HepG2 (cell line): ENCODE data around the gene ZNF117. TPM values are rescaled to one million over a fixed set of nuclear protein-coding genes. Genes with fewer than 3 reads are reported as not detected.

Experiments used
- ATAC-seq: fragments of 200-7000 bp; cut with Tn5 transposase; 3 replicates; pipeline ENCODE4 v1.9.1; 2020; ENCODE audit warnings: mild to moderate bottlenecking, moderate library complexity
- BruUV-seq: library from RNA; stranded (reverse); fragments of 400-500 nt; replicated peaks from 2 replicates; lab custom pipeline; 2021; lab: Mats Ljungman, UMichigan
- CTCF ChIA-PET: fragments of 300-600 bp; formaldehyde crosslinking; extraction: SDS; loops from one replicate; lab custom pipeline; 2021; ENCODE audit warnings: low total read pairs, inconsistent platforms, low intra/inter-chr PET ratio; lab: Yijun Ruan, JAX
- POLR2A ChIA-PET: fragments of 350-600 bp; sonication (Branson Sonifier 250); formaldehyde crosslinking; loops from one replicate; lab custom pipeline; 2020; ENCODE audit warnings: antibody characterized with exemption, inconsistent platforms; lab: Yijun Ruan, JAX
- DNase-seq: peaks from one replicate; pipeline ENCODE4 v3.0.0-alpha.2; 2015; ENCODE audit warnings: low spot score
- FAIRE-seq: peaks from 3 replicates; lab custom pipeline; 2011; peaks lifted over from hg19 to GRCh38; lab: Jason Lieb, UNC
- H2AFZ ChIP-seq: one replicate; pipeline ENCODE4 v1.6.1; 2011; ENCODE audit warnings: low read length, inconsistent platforms
- H3K27ac ChIP-seq: fragments of 300-600 bp; 3 replicates; pipeline ENCODE4 v1.8.0; 2011; ENCODE audit warnings: mixed run types, mild to moderate bottlenecking, mixed read lengths, low read length, inconsistent platforms; ENCODE audit not compliant: insufficient read depth; ENCODE audit errors: extremely low read length
- H3K27me3 ChIP-seq, 2 experiments: fragments of 200-600 bp in 1 of 2; 2 replicates in 1 of 2; 3 replicates in 1 of 2; pipeline versions ENCODE4 v1.6.0 to v1.8.0; 2011; ENCODE audit warnings: low read length in 2 of 2, mild to moderate bottlenecking in 2 of 2, moderate library complexity in 2 of 2, inconsistent platforms in 1 of 2; ENCODE audit not compliant: insufficient read depth in 2 of 2, control insufficient read depth in 1 of 2
- H3K36me3 ChIP-seq, 2 experiments: fragments of 200-600 bp in 1 of 2; replicated peaks in 1 of 2; 2 replicates in 1 of 2; 3 replicates in 1 of 2; pipeline versions ENCODE4 v1.5.1 to v1.8.0; 2011; ENCODE audit warnings: low read length in 2 of 2, inconsistent platforms in 1 of 2; ENCODE audit not compliant: insufficient read depth in 2 of 2, control insufficient read depth in 1 of 2
- H3K4me1 ChIP-seq: 2 replicates; pipeline ENCODE4 v1.5.1; 2012; ENCODE audit warnings: low read length, inconsistent platforms; ENCODE audit not compliant: insufficient read depth
- H3K4me2 ChIP-seq: 2 replicates; pipeline ENCODE4 v1.6.0; 2011; ENCODE audit warnings: low read depth, low read length, inconsistent platforms
- H3K4me3 ChIP-seq, 3 experiments: fragments of 200-600 bp in 1 of 3; sonication (generic), shearing (Covaris generic) in 1 of 3; replicated peaks in 1 of 3; 2 replicates each; pipeline ENCODE4 v1.5.1; 2011 to 2016; ENCODE audit warnings: low read length in 3 of 3, inconsistent platforms in 2 of 3, low read depth in 2 of 3, mild to moderate bottlenecking in 2 of 3, control low read depth in 1 of 3, mixed read lengths in 1 of 3; ENCODE audit not compliant: insufficient read depth in 1 of 3
- H3K79me2 ChIP-seq: one replicate; pipeline ENCODE4 v1.6.1; 2011; ENCODE audit warnings: low read length, inconsistent platforms; ENCODE audit not compliant: insufficient read depth
- H3K9ac ChIP-seq: 2 replicates; pipeline ENCODE4 v1.6.0; 2011; ENCODE audit warnings: mild to moderate bottlenecking, low read depth, low read length, inconsistent platforms; ENCODE audit not compliant: insufficient read depth
- H3K9me3 ChIP-seq: 2 replicates; pipeline ENCODE4 v1.5.1; 2012; ENCODE audit warnings: mild to moderate bottlenecking, low read length
- H4K20me1 ChIP-seq: 2 replicates; pipeline ENCODE4 v1.6.0; 2011; ENCODE audit warnings: inconsistent platforms, mild to moderate bottlenecking, low read length, moderate library complexity; ENCODE audit not compliant: insufficient read depth
- ASH2L ChIP-seq: fragments of 300-600, 200-600 bp; sonication (generic); IDR thresholded peaks from 2 replicates; pipeline ENCODE4 v1.7.0; 2017; ENCODE audit warnings: low read depth, mild to moderate bottlenecking, moderate library complexity, mixed read lengths, low read length; ENCODE audit not compliant: insufficient read length
- CEBPB ChIP-seq: IDR thresholded peaks from 2 replicates; pipeline ENCODE4 v1.6.1; 2011; ENCODE audit warnings: low read depth, low read length, improper control_type of control experiment, borderline replicate concordance
- FOXP1 ChIP-seq, 2 experiments: fragments of 450-650 bp in 1 of 2; IDR thresholded peaks; 2 replicates each; pipeline ENCODE4 v1.6.1; 2017 to 2018; ENCODE audit warnings: antibody characterized with exemption in 1 of 2
- MAFK ChIP-seq, 2 experiments: IDR thresholded peaks in 1 of 2; conservative IDR thresholded peaks in 1 of 2; 2 replicates each; pipeline ENCODE4 v1.6.1; 2011; ENCODE audit warnings: improper control_type of control experiment in 2 of 2, low read length in 2 of 2
- NR3C1 ChIP-seq: sonication (generic); formaldehyde crosslinking; IDR thresholded peaks from 2 replicates; pipeline ENCODE4 v1.4.0; 2020; ENCODE audit warnings: missing genetic modification reagents
- PPARG ChIP-seq: conservative IDR thresholded peaks from 2 replicates; pipeline ENCODE4 v1.6.1; 2016; ENCODE audit warnings: missing biosample characterization, missing genetic modification reagents
- ZNF101 ChIP-seq: sonication (generic); formaldehyde crosslinking; IDR thresholded peaks from 2 replicates; pipeline ENCODE4 v1.4.0; 2020; ENCODE audit warnings: mild to moderate bottlenecking, low read depth, missing genetic modification reagents, borderline replicate concordance
- WGBS: methylation state at CpG from one replicate; pipeline ENCODE4 v1.1.6; 2017; ENCODE audit warnings: low lambda C conversion rate; 5-methylcytosine and 5-hydroxymethylcytosine counted together
- in situ Hi-C: cut with HindIII; loops from 2 replicates; pipeline ENCODE4 v1.10.0; 2017; ENCODE audit warnings: low pct_unique_long_range_greater_than_20kb; ENCODE audit not compliant: extremely low pct_ligation_motif_present
- intact Hi-C: fragments of 100-400 bp; cut with micrococcal nuclease; formaldehyde crosslinking; loops from one replicate; pipeline ENCODE4 v1.10.0; 2022; ENCODE audit not compliant: unreplicated experiment
- polyA plus RNA-seq, 8 experiments: library from polyadenylated mRNA; depleted of rRNA in 3 of 8; stranded (reverse) in 7 of 8; unstranded in 1 of 8; fragments of >200 nt; fragmentation: Illumina TruSeq in 4 of 8; extraction: Trizol in 4 of 8; gene quantifications; 2 replicates each; pipeline versions ENCODE4 v1.2.1 to v1.2.3, GENCODE V29; 2011 to 2016; ENCODE audit warnings: low read depth in 4 of 8, missing spikeins in 1 of 8, mixed read lengths in 1 of 8; ENCODE audit not compliant: insufficient read depth in 1 of 8
- total RNA-seq, 5 experiments: library from RNA; depleted of rRNA; stranded (reverse); fragments of >200 nt; fragmentation: Illumina TruSeq; extraction: Trizol; gene quantifications; 2 replicates each; pipeline ENCODE4 v1.2.3, GENCODE V29; 2016; ENCODE audit warnings: low read depth in 1 of 5
- TF ChIP-seq, protein P1 (sequence below): sonication (generic); formaldehyde crosslinking; IDR thresholded peaks from 2 replicates; pipeline ENCODE4 v1.4.0; 2020; ENCODE audit warnings: mild to moderate bottlenecking, missing genetic modification reagents
- TF ChIP-seq, protein P2 (sequence below): sonication (generic); formaldehyde crosslinking; IDR thresholded peaks from 2 replicates; pipeline ENCODE4; 2020; ENCODE audit warnings: missing genetic modification reagents, mild to moderate bottlenecking, borderline replicate concordance
- TF ChIP-seq, protein P3 (sequence below): sonication (generic); formaldehyde crosslinking; IDR thresholded peaks from 2 replicates; pipeline ENCODE4 v1.8.1; 2023; ENCODE audit warnings: missing genetic modification reagents, inconsistent platforms, borderline replicate concordance
- TF ChIP-seq, protein P4 (sequence below): sonication (generic); formaldehyde crosslinking; IDR thresholded peaks from 2 replicates; pipeline ENCODE4 v1.4.0; 2020; ENCODE audit warnings: missing genetic modification reagents
- TF ChIP-seq, protein P5 (sequence below): sonication (generic); formaldehyde crosslinking; IDR thresholded peaks from 2 replicates; pipeline ENCODE4 v1.5.0; 2020; ENCODE audit warnings: mild to moderate bottlenecking, missing genetic modification reagents

ZNF117 gene
- total and polyA plus RNA-seq, 2 of the 13 experiments (the other 11 are each of a cell fraction or from before 2014, with no cell fraction given) = 6.6 to 20.0 TPM

DNA sequence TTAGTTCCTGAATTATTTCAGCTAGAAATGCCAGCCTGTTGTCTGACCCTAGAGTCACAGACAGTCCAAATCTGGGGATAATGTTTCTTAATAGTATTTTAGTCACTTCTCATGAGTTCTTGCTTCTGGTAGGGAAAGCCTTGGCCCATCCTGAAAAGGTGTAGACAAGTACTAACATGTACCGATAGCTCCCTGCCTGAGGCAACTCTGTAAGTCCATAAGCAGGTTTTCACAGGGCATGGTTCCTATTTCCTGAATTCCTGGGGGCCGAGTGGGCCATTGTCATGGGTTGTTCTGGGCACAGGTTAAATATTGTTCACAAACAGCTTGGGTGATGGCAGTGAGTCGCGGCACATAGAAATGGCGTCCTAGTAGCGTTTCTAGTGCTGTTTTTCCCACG is 3.1 kb upstream of the ZNF117 start:
- ChIA-PET POLR2A (interaction anchor here (0.7 kb wide), 1 partner anchor 13 kb away, joined by 4 read pairs; the partner anchor contains the start of gene ERV3-1), CTCF (no interaction called here)
- Histone ChIP-seq H2AFZ (no peak overlapping the region), H3K9ac (no peak overlapping the region), H4K20me1 (no peaks in the 10 kb centered on the region), H3K4me2 (no peak overlapping the region), H3K27me3 (no peaks in the 10 kb centered on the region), H3K4me1 (peaks cover 27% of the 10 kb centered on the region), H3K9me3 (peaks cover 47% of the 10 kb centered on the region), H3K36me3 (peaks cover 0 to 13% of the 10 kb centered on the region in 2 experiments; a peak in 2 of 5 replicates), H3K4me3 (no peak overlapping the region), H3K79me2 (no peaks in the 10 kb centered on the region), H3K27ac (no peak overlapping the region)
- 94% methylated on average over 7 of the region's 7 CpGs for WGBS
- in situ Hi-C loops (no loop called here), intact Hi-C loops (no loop called here)
- FAIRE-seq (no peak), ATAC-seq (no peak), DNase-seq (no peak)
- no TSS peak for BruUV-seq
- TF ChIP-seq, protein P1, sequence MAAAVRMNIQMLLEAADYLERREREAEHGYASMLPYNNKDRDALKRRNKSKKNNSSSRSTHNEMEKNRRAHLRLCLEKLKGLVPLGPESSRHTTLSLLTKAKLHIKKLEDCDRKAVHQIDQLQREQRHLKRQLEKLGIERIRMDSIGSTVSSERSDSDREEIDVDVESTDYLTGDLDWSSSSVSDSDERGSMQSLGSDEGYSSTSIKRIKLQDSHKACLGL (CRISPR knock-in tag) = no peak
- TF ChIP-seq NR3C1 (CRISPR knock-in tag) = no peak
- TF ChIP-seq FOXP1 (IDR thresholded peaks at IDR 0.05) = no peak
- no peak for TF ChIP-seq FOXP1 (CRISPR knock-in tag; IDR thresholded peaks at IDR 0.05)
- no peak for TF ChIP-seq MAFK (conservative IDR thresholded peaks at IDR 0.05 in 1 of 2, IDR thresholded peaks at IDR 0.05 in 1 of 2; ENCODE audit: low read length in 2 of 2)
- TF ChIP-seq, protein P2, sequence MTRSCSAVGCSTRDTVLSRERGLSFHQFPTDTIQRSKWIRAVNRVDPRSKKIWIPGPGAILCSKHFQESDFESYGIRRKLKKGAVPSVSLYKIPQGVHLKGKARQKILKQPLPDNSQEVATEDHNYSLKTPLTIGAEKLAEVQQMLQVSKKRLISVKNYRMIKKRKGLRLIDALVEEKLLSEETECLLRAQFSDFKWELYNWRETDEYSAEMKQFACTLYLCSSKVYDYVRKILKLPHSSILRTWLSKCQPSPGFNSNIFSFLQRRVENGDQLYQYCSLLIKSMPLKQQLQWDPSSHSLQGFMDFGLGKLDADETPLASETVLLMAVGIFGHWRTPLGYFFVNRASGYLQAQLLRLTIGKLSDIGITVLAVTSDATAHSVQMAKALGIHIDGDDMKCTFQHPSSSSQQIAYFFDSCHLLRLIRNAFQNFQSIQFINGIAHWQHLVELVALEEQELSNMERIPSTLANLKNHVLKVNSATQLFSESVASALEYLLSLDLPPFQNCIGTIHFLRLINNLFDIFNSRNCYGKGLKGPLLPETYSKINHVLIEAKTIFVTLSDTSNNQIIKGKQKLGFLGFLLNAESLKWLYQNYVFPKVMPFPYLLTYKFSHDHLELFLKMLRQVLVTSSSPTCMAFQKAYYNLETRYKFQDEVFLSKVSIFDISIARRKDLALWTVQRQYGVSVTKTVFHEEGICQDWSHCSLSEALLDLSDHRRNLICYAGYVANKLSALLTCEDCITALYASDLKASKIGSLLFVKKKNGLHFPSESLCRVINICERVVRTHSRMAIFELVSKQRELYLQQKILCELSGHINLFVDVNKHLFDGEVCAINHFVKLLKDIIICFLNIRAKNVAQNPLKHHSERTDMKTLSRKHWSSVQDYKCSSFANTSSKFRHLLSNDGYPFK (CRISPR knock-in tag) = no peak
- TF ChIP-seq CEBPB = no peak
- no peak for TF ChIP-seq ASH2L
- TF ChIP-seq PPARG (CRISPR knock-in tag) = no peak
- TF ChIP-seq, protein P3, sequence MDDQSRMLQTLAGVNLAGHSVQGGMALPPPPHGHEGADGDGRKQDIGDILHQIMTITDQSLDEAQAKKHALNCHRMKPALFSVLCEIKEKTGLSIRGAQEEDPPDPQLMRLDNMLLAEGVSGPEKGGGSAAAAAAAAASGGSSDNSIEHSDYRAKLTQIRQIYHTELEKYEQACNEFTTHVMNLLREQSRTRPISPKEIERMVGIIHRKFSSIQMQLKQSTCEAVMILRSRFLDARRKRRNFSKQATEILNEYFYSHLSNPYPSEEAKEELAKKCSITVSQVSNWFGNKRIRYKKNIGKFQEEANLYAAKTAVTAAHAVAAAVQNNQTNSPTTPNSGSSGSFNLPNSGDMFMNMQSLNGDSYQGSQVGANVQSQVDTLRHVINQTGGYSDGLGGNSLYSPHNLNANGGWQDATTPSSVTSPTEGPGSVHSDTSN (CRISPR knock-in tag) = no peak
- TF ChIP-seq, protein P4, sequence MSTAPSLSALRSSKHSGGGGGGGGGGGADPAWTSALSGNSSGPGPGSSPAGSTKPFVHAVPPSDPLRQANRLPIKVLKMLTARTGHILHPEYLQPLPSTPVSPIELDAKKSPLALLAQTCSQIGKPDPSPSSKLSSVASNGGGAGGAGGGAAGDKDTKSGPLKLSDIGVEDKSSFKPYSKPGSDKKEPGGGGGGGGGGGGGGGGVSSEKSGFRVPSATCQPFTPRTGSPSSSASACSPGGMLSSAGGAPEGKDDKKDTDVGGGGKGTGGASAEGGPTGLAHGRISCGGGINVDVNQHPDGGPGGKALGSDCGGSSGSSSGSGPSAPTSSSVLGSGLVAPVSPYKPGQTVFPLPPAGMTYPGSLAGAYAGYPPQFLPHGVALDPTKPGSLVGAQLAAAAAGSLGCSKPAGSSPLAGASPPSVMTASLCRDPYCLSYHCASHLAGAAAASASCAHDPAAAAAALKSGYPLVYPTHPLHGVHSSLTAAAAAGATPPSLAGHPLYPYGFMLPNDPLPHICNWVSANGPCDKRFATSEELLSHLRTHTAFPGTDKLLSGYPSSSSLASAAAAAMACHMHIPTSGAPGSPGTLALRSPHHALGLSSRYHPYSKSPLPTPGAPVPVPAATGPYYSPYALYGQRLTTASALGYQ = no peak
- TF ChIP-seq, protein P5, sequence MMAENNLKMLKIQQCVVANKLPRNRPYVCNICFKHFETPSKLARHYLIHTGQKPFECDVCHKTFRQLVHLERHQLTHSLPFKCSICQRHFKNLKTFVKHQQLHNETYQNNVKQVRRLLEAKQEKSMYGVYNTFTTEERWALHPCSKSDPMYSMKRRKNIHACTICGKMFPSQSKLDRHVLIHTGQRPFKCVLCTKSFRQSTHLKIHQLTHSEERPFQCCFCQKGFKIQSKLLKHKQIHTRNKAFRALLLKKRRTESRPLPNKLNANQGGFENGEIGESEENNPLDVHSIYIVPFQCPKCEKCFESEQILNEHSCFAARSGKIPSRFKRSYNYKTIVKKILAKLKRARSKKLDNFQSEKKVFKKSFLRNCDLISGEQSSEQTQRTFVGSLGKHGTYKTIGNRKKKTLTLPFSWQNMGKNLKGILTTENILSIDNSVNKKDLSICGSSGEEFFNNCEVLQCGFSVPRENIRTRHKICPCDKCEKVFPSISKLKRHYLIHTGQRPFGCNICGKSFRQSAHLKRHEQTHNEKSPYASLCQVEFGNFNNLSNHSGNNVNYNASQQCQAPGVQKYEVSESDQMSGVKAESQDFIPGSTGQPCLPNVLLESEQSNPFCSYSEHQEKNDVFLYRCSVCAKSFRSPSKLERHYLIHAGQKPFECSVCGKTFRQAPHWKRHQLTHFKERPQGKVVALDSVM (CRISPR knock-in tag) = no peak
- TF ChIP-seq ZNF101 (CRISPR knock-in tag) = no peak
